Caco-2 (cell line): Measurements from ENCODE around the gene GNB1. TPM values are rescaled to one million over a fixed set of nuclear protein-coding genes. Genes with fewer than 3 reads are reported as not detected.

Source experiments
- BruUV-seq: library from RNA; stranded (reverse); fragments of 400-500 nt; replicated peaks from 2 replicates; lab custom pipeline; 2021; lab: Mats Ljungman, UMichigan
- CTCF ChIA-PET: fragments of 300-600 bp; sonication (Branson Sonifier 250); formaldehyde crosslinking; loops from one replicate; lab custom pipeline; 2022; ENCODE audit warnings: antibody characterized with exemption; lab: Charles Lee
- POLR2A ChIA-PET: fragments of 300-600 bp; sonication (Branson Sonifier 250); formaldehyde crosslinking; loops from one replicate; lab custom pipeline; 2022; ENCODE audit warnings: antibody characterized with exemption; lab: Charles Lee
- DNase-seq, 2 experiments: peaks; one replicate each; pipeline versions ENCODE4 v3.0.0 to v3.0.0-alpha.2; 2020 to 2022
- H3K27me3 ChIP-seq: replicated peaks from 2 replicates; pipeline ENCODE4 v1.6.0; 2011; ENCODE audit warnings: low read length; ENCODE audit not compliant: control insufficient read depth, insufficient read depth
- H3K36me3 ChIP-seq: 2 replicates; pipeline ENCODE4 v1.5.1; 2011; ENCODE audit warnings: low read length; ENCODE audit not compliant: control insufficient read depth, insufficient read depth
- H3K4me1 ChIP-seq: fragments of 250-450 bp; sonication (Bioruptor Pico); 2 replicates; pipeline ENCODE4 v1.5.1; 2020; ENCODE audit warnings: mild to moderate bottlenecking
- H3K4me3 ChIP-seq: 2 replicates; pipeline ENCODE4 v1.5.1; 2011; ENCODE audit warnings: low read depth, mild to moderate bottlenecking, control low read depth, low read length
- H3K9me3 ChIP-seq: fragments of 250-450 bp; sonication (Bioruptor Pico); 2 replicates; pipeline ENCODE4 v1.5.1; 2020; ENCODE audit warnings: mild to moderate bottlenecking, moderate library complexity
- H3K27ac Mint-ChIP-seq: one replicate; pipeline ENCODE4 v1.8.0; 2022; ENCODE audit warnings: mixed read lengths; ENCODE audit not compliant: unreplicated experiment
- H3K27me3 Mint-ChIP-seq: one replicate; pipeline ENCODE4 v1.8.0; 2022; ENCODE audit warnings: mixed read lengths; ENCODE audit not compliant: insufficient read depth, unreplicated experiment
- H3K36me3 Mint-ChIP-seq: one replicate; pipeline ENCODE4 v1.8.0; 2022; ENCODE audit warnings: mild to moderate bottlenecking, mixed read lengths; ENCODE audit not compliant: insufficient read depth, unreplicated experiment
- H3K4me1 Mint-ChIP-seq: one replicate; pipeline ENCODE4 v1.8.0; 2022; ENCODE audit warnings: low read depth, mixed read lengths; ENCODE audit not compliant: unreplicated experiment
- H3K4me3 Mint-ChIP-seq: one replicate; pipeline ENCODE4 v1.8.0; 2022; ENCODE audit warnings: mild to moderate bottlenecking, moderate library complexity, mixed read lengths; ENCODE audit not compliant: unreplicated experiment
- H3K9me3 Mint-ChIP-seq: one replicate; pipeline ENCODE4 v1.8.0; 2022; ENCODE audit warnings: mixed read lengths; ENCODE audit not compliant: unreplicated experiment
- CTCF ChIP-seq, 2 experiments: fragments of 200-600 bp in 1 of 2; IDR thresholded peaks; 1 replicate in 1 of 2; 2 replicates in 1 of 2; pipeline versions ENCODE4 v1.5.1 to v1.8.0; 2011 to 2022; ENCODE audit warnings: antibody characterized with exemption in 1 of 2, control low read depth in 1 of 2, inconsistent platforms in 1 of 2, low read depth in 1 of 2, low read length in 1 of 2, mild to moderate bottlenecking in 1 of 2, moderate library complexity in 1 of 2; ENCODE audit not compliant: insufficient read depth in 1 of 2, severe bottlenecking in 1 of 2, unreplicated experiment in 1 of 2
- intact Hi-C: fragments of 100-400 bp; cut with micrococcal nuclease; formaldehyde crosslinking; loops from one replicate; pipeline ENCODE4 v1.10.0; 2022; ENCODE audit not compliant: unreplicated experiment
- total RNA-seq: library from RNA; stranded (reverse); gene quantifications from 2 replicates; pipeline ENCODE4 v1.2.3, GENCODE V29; 2022

The GNB1 gene
- total RNA-seq, 1 experiment from 2014 or later = 301 TPM

- DNase-seq = no peak
- Mint-ChIP-seq H3K27ac (peak overlapping the region; percentile 28), H3K9me3 (peaks cover 5% of the 10 kb centered on the region), H3K36me3 (peaks cover 66% of the 10 kb centered on the region), H3K4me3 (no peak overlapping the region), H3K4me1 (peaks cover 34% of the 10 kb centered on the region), H3K27me3 (no peaks in the 10 kb centered on the region)
- intact Hi-C loops = no loop called here
- no peak for TF ChIP-seq CTCF (IDR thresholded peaks at IDR 0.05; ENCODE audit: insufficient read depth in 1 of 2, low read depth in 1 of 2, low read length in 1 of 2, severe bottlenecking in 1 of 2, unreplicated experiment in 1 of 2)
- no peaks in the 10 kb centered on the region for H3K4me1 ChIP-seq
- no peak overlapping the region for H3K4me3 ChIP-seq
- no peaks in the 10 kb centered on the region for H3K27me3 ChIP-seq
- BruUV-seq = no TSS peak
- H3K36me3 ChIP-seq = peaks cover 2% of the 10 kb centered on the region; the same call in 1 of the 2 replicates
- ChIA-PET CTCF (no interaction called here), POLR2A (no interaction called here)
- no peaks in the 10 kb centered on the region for H3K9me3 ChIP-seq
Measured at GRCh38 chr1:1872329-1872994, 18.4 kb downstream of the GNB1 start.

- Histone ChIP-seq H3K9me3 (no peaks in the 10 kb centered on the region), H3K27me3 (no peaks in the 10 kb centered on the region), H3K4me1 (no peaks in the 10 kb centered on the region), H3K36me3 (no peaks in the 10 kb centered on the region), H3K4me3 (no peak overlapping the region)
- intact Hi-C loops = no loop called here
- Mint-ChIP-seq H3K27ac (peak overlapping the region; percentile 13), H3K27me3 (no peaks in the 10 kb centered on the region), H3K36me3 (peaks cover 54% of the 10 kb centered on the region), H3K9me3 (no peaks in the 10 kb centered on the region), H3K4me3 (no peak overlapping the region), H3K4me1 (peaks cover 25% of the 10 kb centered on the region)
- no peak for TF ChIP-seq CTCF (IDR thresholded peaks at IDR 0.05; ENCODE audit: insufficient read depth in 1 of 2, low read depth in 1 of 2, low read length in 1 of 2, severe bottlenecking in 1 of 2, unreplicated experiment in 1 of 2)
- DNase-seq = no peak
- no TSS peak for BruUV-seq
- POLR2A ChIA-PET = no interaction called here
- CTCF ChIA-PET = interaction anchor here (0.6 to 0.8 kb wide), 2 partner anchors 11 to 596 kb away, joined by 4 to 5 read pairs; partner anchors contain the start of gene UBE2J2
Measured at GRCh38 chr1:1869469-1869868, 21.4 kb downstream of the GNB1 start.

GRCh38 chr1:1867164-1867563, 23.7 kb downstream of the GNB1 start:
- no peak for DNase-seq
- no peak overlapping the region for H3K27ac Mint-ChIP-seq
- H3K4me3 ChIP-seq = no peak overlapping the region
- POLR2A ChIA-PET = no interaction called here
- H3K9me3 ChIP-seq = no peaks in the 10 kb centered on the region
- H3K36me3 ChIP-seq = no peaks in the 10 kb centered on the region
- no peaks in the 10 kb centered on the region for H3K27me3 ChIP-seq
- intact Hi-C loops = no loop called here
- no peak overlapping the region for H3K4me3 Mint-ChIP-seq
- H3K9me3 Mint-ChIP-seq = no peaks in the 10 kb centered on the region
- BruUV-seq = no TSS peak
- H3K27me3 Mint-ChIP-seq = no peaks in the 10 kb centered on the region
- no peak for TF ChIP-seq CTCF (IDR thresholded peaks at IDR 0.05; ENCODE audit: insufficient read depth in 1 of 2, low read depth in 1 of 2, low read length in 1 of 2, severe bottlenecking in 1 of 2, unreplicated experiment in 1 of 2)
- H3K36me3 Mint-ChIP-seq = peaks cover 43% of the 10 kb centered on the region
- H3K4me1 Mint-ChIP-seq = peaks cover 19% of the 10 kb centered on the region
- CTCF ChIA-PET = no interaction called here
- H3K4me1 ChIP-seq = peaks cover 12% of the 10 kb centered on the region; the same call in 1 of the 2 replicates
